IMR-90 (cell line): ENCODE measurements around the gene GRPR. TPM values are rescaled to one million over a fixed set of nuclear protein-coding genes. Genes with fewer than 3 reads are reported as not detected.
A peak's percentile ranks its signal among the peaks of the same experiment; 100 is the strongest.

Experiments used
- ATAC-seq: fragments of 200-7000 bp; cut with Tn5 transposase; 2 replicates; pipeline ENCODE4 v1.9.1; 2020; ENCODE audit warnings: low read depth, mild to moderate bottlenecking, moderate library complexity
- BruUV-seq: library from RNA; stranded (reverse); fragments of 400-500 nt; replicated peaks from 2 replicates; lab custom pipeline; 2021; lab: Mats Ljungman, UMichigan
- CTCF ChIA-PET: fragments of 300-600 bp; formaldehyde crosslinking; extraction: SDS; loops from one replicate; lab custom pipeline; 2021; ENCODE audit warnings: antibody characterized with exemption; lab: Yijun Ruan, JAX
- POLR2A ChIA-PET: fragments of 300-600 bp; sonication (Branson Sonifier 250); formaldehyde crosslinking; loops from one replicate; lab custom pipeline; 2022; ENCODE audit warnings: antibody characterized with exemption; ENCODE audit not compliant: unreplicated experiment; lab: Charles Lee
- DNase-seq: peaks from one replicate; pipeline ENCODE4 v3.0.0; 2013
- H2AFZ ChIP-seq: replicated peaks from 2 replicates; pipeline ENCODE3; 2013; ENCODE audit warnings: low read length, mild to moderate bottlenecking; ENCODE audit not compliant: poor library complexity
- H2AK5ac ChIP-seq: 2 replicates; pipeline ENCODE4 v1.6.1; 2013; ENCODE audit warnings: low read depth, low read length, inconsistent platforms
- H2AK9ac ChIP-seq: replicated peaks from 2 replicates; pipeline ENCODE3; 2013; ENCODE audit warnings: mild to moderate bottlenecking, low read depth, low read length, moderate library complexity; ENCODE audit not compliant: poor library complexity
- H2BK120ac ChIP-seq: 2 replicates; pipeline ENCODE4 v1.6.1; 2013; ENCODE audit warnings: low read depth, low read length, inconsistent platforms
- H2BK15ac ChIP-seq: 3 replicates; pipeline ENCODE4 v1.6.1; 2013; ENCODE audit warnings: low read depth, low read length, inconsistent platforms
- H2BK20ac ChIP-seq: 2 replicates; pipeline ENCODE4 v1.6.1; 2013; ENCODE audit warnings: low read depth, mild to moderate bottlenecking, inconsistent platforms, low read length, moderate library complexity
- H2BK5ac ChIP-seq: 2 replicates; pipeline ENCODE4 v1.6.1; 2013; ENCODE audit warnings: mild to moderate bottlenecking, low read depth, low read length, inconsistent platforms; ENCODE audit not compliant: poor library complexity, severe bottlenecking
- H3K14ac ChIP-seq: replicated peaks from 2 replicates; pipeline ENCODE4 v1.6.1; 2013; ENCODE audit warnings: low read depth, low read length, inconsistent platforms
- H3K18ac ChIP-seq: 2 replicates; pipeline ENCODE4 v1.6.1; 2013; ENCODE audit warnings: low read depth, low read length, control low read depth
- H3K23ac ChIP-seq: 2 replicates; pipeline ENCODE4 v1.6.1; 2013; ENCODE audit warnings: low read depth, low read length, inconsistent platforms
- H3K27ac ChIP-seq: 2 replicates; pipeline ENCODE4 v1.5.1; 2013; ENCODE audit warnings: mild to moderate bottlenecking, control low read depth, low read length; ENCODE audit not compliant: insufficient read depth
- H3K27me3 ChIP-seq: 2 replicates; pipeline ENCODE4 v1.6.1; 2013; ENCODE audit warnings: low read length; ENCODE audit not compliant: control insufficient read depth, insufficient read depth
- H3K36me3 ChIP-seq: 2 replicates; pipeline ENCODE4 v1.6.1; 2013; ENCODE audit warnings: low read length, mixed read lengths; ENCODE audit not compliant: control insufficient read depth, insufficient read depth
- H3K4ac ChIP-seq: 2 replicates; pipeline ENCODE4 v1.6.1; 2013; ENCODE audit warnings: low read depth, low read length, inconsistent platforms
- H3K4me1 ChIP-seq: 2 replicates; pipeline ENCODE4 v1.6.1; 2013; ENCODE audit warnings: low read length, mixed read lengths; ENCODE audit not compliant: control insufficient read depth, insufficient read depth
- H3K4me2 ChIP-seq: 2 replicates; pipeline ENCODE4 v1.6.1; 2013; ENCODE audit warnings: low read depth, mild to moderate bottlenecking, control low read depth, low read length, moderate library complexity
- H3K4me3 ChIP-seq: 2 replicates; pipeline ENCODE4 v1.5.1; 2013; ENCODE audit warnings: low read depth, mild to moderate bottlenecking, control low read depth, low read length, moderate library complexity; ENCODE audit not compliant: insufficient read depth
- H3K56ac ChIP-seq: 2 replicates; pipeline ENCODE4 v1.6.1; 2013; ENCODE audit warnings: low read length, inconsistent platforms; ENCODE audit not compliant: insufficient read depth; ENCODE audit errors: extremely low read depth
- H3K79me1 ChIP-seq, 2 experiments: 2 replicates each; pipeline ENCODE4 v1.6.1; 2013; ENCODE audit warnings: low read length in 2 of 2, inconsistent platforms in 1 of 2, low read depth in 1 of 2
- H3K9ac ChIP-seq: 2 replicates; pipeline ENCODE4 v1.6.1; 2013; ENCODE audit warnings: low read depth, low read length, control low read depth
- H3K9me1 ChIP-seq: 2 replicates; pipeline ENCODE4 v1.6.1; 2013; ENCODE audit warnings: low read length, inconsistent platforms; ENCODE audit not compliant: insufficient read depth
- H3K9me3 ChIP-seq: 2 replicates; pipeline ENCODE4 v1.6.1; 2013; ENCODE audit warnings: low read length; ENCODE audit not compliant: control insufficient read depth, insufficient read depth
- H4K20me1 ChIP-seq: 2 replicates; pipeline ENCODE4 v1.6.1; 2013; ENCODE audit warnings: low read length, inconsistent platforms; ENCODE audit not compliant: insufficient read depth
- H4K5ac ChIP-seq: 2 replicates; pipeline ENCODE4 v1.6.1; 2013; ENCODE audit warnings: mild to moderate bottlenecking, low read depth, low read length, control low read depth
- H4K8ac ChIP-seq, 2 experiments: 2 replicates each; pipeline ENCODE4 v1.6.1; 2013; ENCODE audit warnings: low read depth in 2 of 2, low read length in 2 of 2, control low read depth in 1 of 2, inconsistent platforms in 1 of 2
- H4K91ac ChIP-seq: 2 replicates; pipeline ENCODE4 v1.6.1; 2013; ENCODE audit warnings: low read depth, low read length, inconsistent platforms; ENCODE audit not compliant: insufficient read depth
- CTCF ChIP-seq: conservative IDR thresholded peaks from 2 replicates; pipeline ENCODE4 v1.5.1; 2012; ENCODE audit warnings: mild to moderate bottlenecking, low read depth, low read length, improper control_type of control experiment
- FOS ChIP-seq: fragments of 150-350 bp; IDR thresholded peaks from 2 replicates; pipeline ENCODE4 v1.6.1; 2016; ENCODE audit warnings: low read depth, low read length
- MAFK ChIP-seq: IDR thresholded peaks from 2 replicates; pipeline ENCODE4 v1.6.1; 2012; ENCODE audit warnings: low read depth, low read length, improper control_type of control experiment
- SMC3 ChIP-seq: fragments of 150-350 bp; IDR thresholded peaks from 2 replicates; pipeline ENCODE4 v1.6.1; 2016; ENCODE audit warnings: low read depth, mild to moderate bottlenecking, antibody characterized with exemption, low read length, moderate library complexity
- WGBS, 2 experiments: methylation state at CpG; one replicate each; pipeline versions ENCODE4 v1.1.5 to v1.1.7; 2013; ENCODE audit warnings: missing lambda C conversion rate in 2 of 2; ENCODE audit not compliant: insufficient read length in 1 of 2; ENCODE audit errors: extremely low coverage in 2 of 2; 5-methylcytosine and 5-hydroxymethylcytosine counted together
- dilution Hi-C: fragments of 300-500 bp; cut with HindIII; formaldehyde crosslinking; loops from one replicate; pipeline ENCODE4 v1.14.3; 2018; ENCODE audit warnings: low sequenced_read_pairs; ENCODE audit not compliant: unreplicated experiment
- in situ Hi-C: fragments of 300-500 bp; cut with MboI; formaldehyde crosslinking; loops from 3 replicates; pipeline ENCODE4 v1.14.3; 2019; ENCODE audit warnings: low sequenced_read_pairs, inconsistent platforms, mixed read lengths
- intact Hi-C: fragments of 100-400 bp; cut with micrococcal nuclease; formaldehyde crosslinking; loops from 2 replicates; pipeline ENCODE4 v1.10.0; 2022
- polyA plus RNA-seq, 3 experiments: library from polyadenylated mRNA; depleted of rRNA; stranded (reverse); fragments of >200 nt; gene quantifications; 2 replicates each; pipeline ENCODE4 v1.2.3, GENCODE V29; 2012; ENCODE audit warnings: low replicate concordance in 1 of 3
- total RNA-seq: library from RNA; depleted of rRNA; stranded (reverse); fragments of >200 nt; gene quantifications from 2 replicates; pipeline ENCODE4 v1.2.3, GENCODE V29; 2012

GRPR gene
- total and polyA plus RNA-seq, 2 of the 4 experiments (the other 2 are of a cell fraction), result 9.2 to 13.6 TPM

DNA sequence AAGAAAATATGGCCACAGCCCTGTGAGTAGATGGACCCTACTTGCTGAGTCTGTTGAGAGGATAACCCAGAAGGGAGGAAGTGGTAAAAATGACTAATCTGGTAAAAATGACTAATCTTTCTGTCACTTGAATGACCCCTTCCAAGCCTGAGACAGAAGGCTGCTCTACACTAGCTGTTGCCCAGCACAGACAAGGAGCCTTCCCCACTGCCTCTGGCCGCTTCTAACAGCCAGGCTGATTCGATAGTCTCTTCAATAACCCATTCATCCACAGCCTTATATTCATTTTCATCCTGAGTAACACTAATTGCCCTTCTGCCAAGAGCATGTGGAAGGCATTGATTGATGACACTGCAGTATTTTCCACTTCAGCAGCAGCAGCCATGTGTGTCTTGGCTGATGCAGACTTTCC is 62.4 kb downstream of the GRPR start:
- Histone ChIP-seq H4K5ac (peak overlapping the region; percentile 65; the same call in 1 of the 2 replicates), H2AK5ac (peak overlapping the region; percentile 93), H4K91ac (peak overlapping the region; percentile 95), H3K9me3 (no peaks in the 10 kb centered on the region), H2BK5ac (peak overlapping the region; percentile 55), H3K4me3 (no peak overlapping the region), H3K79me1 (no peaks in the 10 kb centered on the region), H3K9ac (peak overlapping the region; percentile 44; the same call in 1 of the 2 replicates), H3K27me3 (no peaks in the 10 kb centered on the region), H3K56ac (peak overlapping the region; percentile 70), H2AFZ (no peak overlapping the region), H3K4me2 (peak overlapping the region; percentile 59; the same call in 1 of the 2 replicates), H4K8ac (peak overlapping the region; percentile 53 to 91), H2AK9ac (no peak overlapping the region), H3K4ac (peak overlapping the region; percentile 89), H4K20me1 (no peaks in the 10 kb centered on the region), H3K9me1 (no peaks in the 10 kb centered on the region; the same call in none of the 2 replicates), H3K4me1 (peaks cover 9% of the 10 kb centered on the region), H2BK20ac (peak overlapping the region; percentile 95), H3K27ac (peak overlapping the region; percentile 27; the same call in 1 of the 2 replicates), H2BK15ac (peak overlapping the region; percentile 58; the same call in 2 of the 3 replicates), H3K23ac (peak overlapping the region; percentile 68), H3K14ac (peak overlapping the region; percentile 41), H3K18ac (peak overlapping the region; percentile 86; the same call in 1 of the 2 replicates), H3K36me3 (no peaks in the 10 kb centered on the region), H2BK120ac (peak overlapping the region; percentile 96)
- TF ChIP-seq FOS (no peak), MAFK (0 out of 2 replicates have a peak, but pooled peaks have one; percentile 23), SMC3 (no peak), CTCF (no peak)
- intact Hi-C loops (no loop called here), in situ Hi-C loops (no loop called here), dilution Hi-C loops (no loop called here)
- peak; percentile 88 for DNase-seq
- ChIA-PET CTCF (interaction anchor here (1.0 kb wide), 1 partner anchor 259 kb away, joined by 3 read pairs; no protein-coding TSS in a partner anchor), POLR2A (no interaction called here)
- peak; percentile 92 for ATAC-seq
- WGBS, 2 experiments, result 17% methylated on average over 1 of the region's 2 CpGs; no CpG with 5 or more reads in 1 of the 2 experiments
- no TSS peak for BruUV-seq
